OCI-LY7 (cell line): ENCODE measurements around the gene UBE2K.

Experiments
- EZH2phosphoT487 ChIP-seq: fragments of 200-600 bp; sonication (generic); IDR thresholded peaks from 2 replicates; pipeline ENCODE4 v1.6.1; 2018; ENCODE audit warnings: low read depth, borderline replicate concordance, mild to moderate bottlenecking, mixed run types, antibody characterized with exemption, low read length, moderate library complexity, mixed read lengths
- TF ChIP-seq, protein P1 (sequence below): fragments of 200-600 bp; sonication (generic); conservative IDR thresholded peaks from 2 replicates; pipeline ENCODE4 v1.5.1; 2014; ENCODE audit warnings: mild to moderate bottlenecking, antibody characterized with exemption, low read length, moderate library complexity, mixed read lengths

- TF ChIP-seq, protein P1, sequence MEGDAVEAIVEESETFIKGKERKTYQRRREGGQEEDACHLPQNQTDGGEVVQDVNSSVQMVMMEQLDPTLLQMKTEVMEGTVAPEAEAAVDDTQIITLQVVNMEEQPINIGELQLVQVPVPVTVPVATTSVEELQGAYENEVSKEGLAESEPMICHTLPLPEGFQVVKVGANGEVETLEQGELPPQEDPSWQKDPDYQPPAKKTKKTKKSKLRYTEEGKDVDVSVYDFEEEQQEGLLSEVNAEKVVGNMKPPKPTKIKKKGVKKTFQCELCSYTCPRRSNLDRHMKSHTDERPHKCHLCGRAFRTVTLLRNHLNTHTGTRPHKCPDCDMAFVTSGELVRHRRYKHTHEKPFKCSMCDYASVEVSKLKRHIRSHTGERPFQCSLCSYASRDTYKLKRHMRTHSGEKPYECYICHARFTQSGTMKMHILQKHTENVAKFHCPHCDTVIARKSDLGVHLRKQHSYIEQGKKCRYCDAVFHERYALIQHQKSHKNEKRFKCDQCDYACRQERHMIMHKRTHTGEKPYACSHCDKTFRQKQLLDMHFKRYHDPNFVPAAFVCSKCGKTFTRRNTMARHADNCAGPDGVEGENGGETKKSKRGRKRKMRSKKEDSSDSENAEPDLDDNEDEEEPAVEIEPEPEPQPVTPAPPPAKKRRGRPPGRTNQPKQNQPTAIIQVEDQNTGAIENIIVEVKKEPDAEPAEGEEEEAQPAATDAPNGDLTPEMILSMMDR = no peak
- no peak for TF ChIP-seq EZH2phosphoT487
Measured at GRCh38 chr4:39648213-39648612, 49.7 kb upstream of the UBE2K start.
